Measurements from ENCODE around the gene MYO1E. TPM values are rescaled to one million over a fixed set of nuclear protein-coding genes. Genes with fewer than 3 reads are reported as not detected.

Gene MYO1E
- total RNA-seq, 2 experiments from 2014 or later = 51.9 to 57.5 TPM

- CTCF ChIA-PET = no interaction called here
- POLR2A ChIA-PET = no interaction called here
These were observed 96.2 kb downstream of the MYO1E start for GRCh38 chr15:59276225-59277178.

- POLR2A ChIA-PET = interaction anchor here (0.6 kb wide), 1 partner anchor 9 kb away, joined by 4 read pairs; no protein-coding TSS in a partner anchor
- CTCF ChIA-PET = no interaction called here
These were observed 98.3 kb downstream of the MYO1E start for GRCh38 chr15:59274126-59274970.

- ChIA-PET POLR2A (no interaction called here), CTCF (interaction anchor here (1.0 kb wide), 1 partner anchor 204 kb away, joined by 3 read pairs; no protein-coding TSS in a partner anchor)
These were observed 99.4 kb downstream of the MYO1E start for GRCh38 chr15:59273234-59273633.

- CTCF ChIA-PET = interaction anchor here (0.5 kb wide), 1 partner anchor 35 kb away, joined by 3 read pairs; no protein-coding TSS in a partner anchor
These were observed 101.0 kb downstream of the MYO1E start for GRCh38 chr15:59271595-59272201.

GRCh38 chr15:59268852-59269407 is 103.7 kb downstream of the MYO1E start:
- ChIA-PET CTCF (no interaction called here), POLR2A (no interaction called here)

More at GRCh38 chr15:59271595-59272201, 101.0 kb downstream of the MYO1E start:
- POLR2A ChIA-PET = no interaction called here

- ChIA-PET POLR2A (no interaction called here), CTCF (no interaction called here)
These were observed 104.4 kb downstream of the MYO1E start for GRCh38 chr15:59268168-59268851.

- ChIA-PET POLR2A (interaction anchor here (0.6 to 0.7 kb wide), 2 partner anchors 9 to 92 kb away, joined by 3 to 4 read pairs; no protein-coding TSS in a partner anchor), CTCF (interaction anchor here (1.7 kb wide), 1 partner anchor 19 kb away, joined by 4 read pairs; no protein-coding TSS in a partner anchor)
These were observed 106.6 kb downstream of the MYO1E start for GRCh38 chr15:59266028-59266427.

GRCh38 chr15:59262316-59262715 is 110.4 kb downstream of the MYO1E start:
- POLR2A ChIA-PET = no interaction called here

GRCh38 chr15:59260090-59260489 is 112.6 kb downstream of the MYO1E start:
- ChIA-PET POLR2A (interaction anchor here (0.8 kb wide), 1 partner anchor 41 kb away, joined by 3 read pairs; no protein-coding TSS in a partner anchor), CTCF (interaction anchor here (0.6 kb wide), 1 partner anchor 12 kb away, joined by 4 read pairs; no protein-coding TSS in a partner anchor)

More at GRCh38 chr15:59262316-59262715, 110.4 kb downstream of the MYO1E start:
- CTCF ChIA-PET = no interaction called here

GRCh38 chr15:59259137-59259943 is 113.3 kb downstream of the MYO1E start:
- CTCF ChIA-PET = interaction anchor here (0.6 kb wide), 2 partner anchors 11 to 375 kb away, joined by 3 to 4 read pairs; no protein-coding TSS in a partner anchor
- POLR2A ChIA-PET = interaction anchor here (0.8 kb wide), 1 partner anchor 41 kb away, joined by 3 read pairs; no protein-coding TSS in a partner anchor

GRCh38 chr15:59258317-59258716 is 114.4 kb downstream of the MYO1E start:
- POLR2A ChIA-PET = no interaction called here
- CTCF ChIA-PET = no interaction called here

- POLR2A ChIA-PET = no interaction called here
- CTCF ChIA-PET = no interaction called here
These were observed 115.5 kb downstream of the MYO1E start for GRCh38 chr15:59257140-59257539.

- CTCF ChIA-PET = no interaction called here
- POLR2A ChIA-PET = interaction anchor here (0.7 kb wide), 1 partner anchor 44 kb away, joined by 3 read pairs; no protein-coding TSS in a partner anchor
These were observed 116.2 kb downstream of the MYO1E start for GRCh38 chr15:59256482-59256881.

GRCh38 chr15:59255680-59256336 is 116.9 kb downstream of the MYO1E start:
- ChIA-PET CTCF (no interaction called here), POLR2A (interaction anchor here (0.7 kb wide), 1 partner anchor 45 kb away, joined by 3 read pairs; no protein-coding TSS in a partner anchor)

GRCh38 chr15:59252137-59252536 is 120.5 kb downstream of the MYO1E start:
- ChIA-PET POLR2A (no interaction called here), CTCF (no interaction called here)

GRCh38 chr15:59251001-59251845 is 121.4 kb downstream of the MYO1E start:
- ChIA-PET POLR2A (no interaction called here), CTCF (interaction anchor here (0.6 kb wide), 1 partner anchor 341 kb away, joined by 3 read pairs; no protein-coding TSS in a partner anchor)

Data from activated CD8-positive, alpha-beta memory T cell treated with anti-CD3 and anti-CD28 coated beads for 36 hours (primary cell).